GM19395 (cell line): Measurements from ENCODE around the gene EHD1.

Source experiments
- ATAC-seq: cut with Tn5 transposase; IDR thresholded peaks from one replicate; pipeline ENCODE4 v1.9.1; 2021; ENCODE audit warnings: mild to moderate bottlenecking, moderate library complexity; ENCODE audit not compliant: unreplicated experiment

EHD1 gene

GRCh38 chr11:64891880-64892279 is 13.5 kb upstream of the EHD1 start:
- ATAC-seq, result no peak

- ATAC-seq, result no peak
Measured at GRCh38 chr11:64891215-64891848, 12.9 kb upstream of the EHD1 start.

DNA sequence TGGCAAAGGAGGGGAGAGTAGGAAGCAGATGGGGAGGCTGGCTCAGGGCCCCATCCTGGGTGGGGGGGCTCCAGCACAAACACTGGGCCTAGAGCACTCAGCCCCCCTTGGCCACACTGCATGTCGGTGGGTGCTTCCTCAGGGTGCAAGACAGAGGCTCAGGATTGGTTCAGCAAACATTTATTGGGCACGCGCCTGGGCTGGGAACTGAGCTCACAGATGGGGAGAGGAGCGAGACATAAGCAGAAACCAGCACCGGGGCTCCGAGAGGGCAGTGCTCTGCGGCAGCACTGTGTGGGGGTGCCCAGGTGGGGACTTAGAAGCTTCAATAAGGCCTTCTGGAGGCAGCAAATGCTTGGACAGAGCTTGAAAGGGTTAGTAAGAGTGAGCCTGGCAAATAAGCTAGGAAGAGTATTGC is 12.1 kb upstream of the EHD1 start:
- ATAC-seq, result no peak

- ATAC-seq, result no peak
Measured at GRCh38 chr11:64888729-64889511, 10.5 kb upstream of the EHD1 start.

- no peak for ATAC-seq
Measured at GRCh38 chr11:64888406-64888728, 9.9 kb upstream of the EHD1 start.

DNA sequence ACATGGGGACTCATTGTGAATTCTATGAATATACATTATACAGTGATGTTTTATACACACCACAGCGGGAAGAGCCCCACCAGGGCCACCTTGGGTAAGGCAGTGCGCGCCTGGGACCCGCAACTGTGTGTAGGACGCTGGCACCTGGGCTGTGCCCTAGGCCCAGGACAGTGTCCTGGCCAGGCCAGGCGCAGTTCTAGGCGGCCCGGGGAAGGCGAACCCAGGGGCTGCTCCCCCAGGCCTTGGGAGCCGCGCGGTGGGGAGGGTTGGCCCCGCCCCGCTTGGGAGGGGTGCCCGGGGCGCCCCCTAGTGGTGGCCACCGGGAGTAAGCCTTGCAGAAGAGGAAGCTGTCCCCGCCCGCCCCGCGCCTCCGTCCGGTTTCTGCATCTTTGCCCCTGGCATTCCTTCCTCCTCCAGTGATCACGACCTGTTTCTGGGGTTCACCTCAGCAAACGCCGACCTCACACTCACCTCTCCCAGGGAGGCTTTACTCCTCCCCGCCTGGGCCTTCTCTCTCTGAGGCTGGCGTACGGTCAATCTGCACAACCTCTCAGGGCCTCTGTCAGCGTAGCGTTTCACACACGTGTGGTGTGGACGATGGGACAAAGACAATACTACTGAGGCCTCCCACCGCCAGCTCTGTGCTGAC is 9.5 kb upstream of the EHD1 start:
- peak; percentile 63 for ATAC-seq

DNA sequence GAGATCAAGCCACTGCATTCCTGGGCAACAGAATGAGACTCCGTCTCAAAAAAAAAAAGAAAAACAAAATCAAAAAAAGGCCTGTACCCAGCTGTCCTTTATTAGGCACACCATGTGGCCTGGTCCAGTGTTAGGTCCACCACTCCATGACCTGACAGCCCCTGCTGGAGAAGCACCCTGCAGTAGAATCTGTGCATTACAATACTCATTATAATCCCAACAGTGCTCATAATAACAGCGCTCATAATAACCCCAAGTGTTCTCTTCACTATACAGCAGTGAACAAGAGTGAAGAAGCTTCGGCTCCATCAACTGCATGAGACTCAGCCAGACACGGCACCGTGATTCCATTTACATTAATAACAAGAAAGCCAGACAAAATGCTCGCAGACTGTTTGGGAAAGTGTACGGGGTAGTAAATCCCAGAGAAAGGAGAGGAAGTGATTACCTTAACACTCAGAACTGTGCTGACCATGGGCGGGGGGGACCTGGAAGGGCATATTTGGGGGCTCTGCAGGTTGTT is 8.9 kb upstream of the EHD1 start:
- no peak for ATAC-seq

DNA sequence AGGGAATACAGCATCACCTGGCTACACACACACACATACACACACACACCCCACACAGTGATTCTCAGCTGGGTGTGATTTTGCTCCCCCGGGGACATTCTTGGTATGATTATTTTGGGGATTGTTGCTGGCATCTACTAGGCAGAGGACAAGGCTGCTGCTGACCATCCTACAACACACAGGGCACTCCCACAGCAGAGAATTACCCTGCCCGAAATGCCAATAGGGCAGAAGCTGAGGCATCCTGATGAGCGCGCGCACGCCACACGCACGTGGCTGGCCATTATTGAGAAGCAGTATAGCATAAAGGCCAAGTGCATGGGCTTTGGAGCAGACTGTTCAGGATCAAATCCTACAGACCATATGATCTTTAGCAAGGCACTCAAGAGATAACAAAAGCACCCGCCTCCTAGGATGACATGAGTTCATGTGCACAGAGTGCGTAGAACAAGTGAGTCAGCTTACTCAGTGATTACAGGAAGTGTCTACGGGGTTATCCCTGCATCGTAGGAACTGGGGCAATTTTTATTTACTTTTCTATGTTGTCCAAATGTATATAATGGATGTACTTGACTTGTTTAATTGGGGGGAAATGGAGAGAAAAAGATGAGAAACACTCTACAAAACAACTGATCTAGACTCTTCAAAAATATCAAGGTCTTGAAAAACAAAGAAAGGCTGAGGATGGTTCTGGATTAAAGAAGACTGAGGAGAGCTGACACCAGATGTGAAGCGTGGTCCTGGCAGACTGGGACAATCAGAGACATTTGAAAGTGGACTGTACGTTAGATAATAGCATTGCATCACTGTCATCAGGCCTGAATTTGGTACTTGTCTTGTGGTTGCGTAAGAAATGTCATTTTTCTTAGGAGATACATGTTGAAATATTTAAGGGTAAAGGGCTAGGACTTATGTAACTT is 7.2 kb upstream of the EHD1 start:
- no peak for ATAC-seq

DNA sequence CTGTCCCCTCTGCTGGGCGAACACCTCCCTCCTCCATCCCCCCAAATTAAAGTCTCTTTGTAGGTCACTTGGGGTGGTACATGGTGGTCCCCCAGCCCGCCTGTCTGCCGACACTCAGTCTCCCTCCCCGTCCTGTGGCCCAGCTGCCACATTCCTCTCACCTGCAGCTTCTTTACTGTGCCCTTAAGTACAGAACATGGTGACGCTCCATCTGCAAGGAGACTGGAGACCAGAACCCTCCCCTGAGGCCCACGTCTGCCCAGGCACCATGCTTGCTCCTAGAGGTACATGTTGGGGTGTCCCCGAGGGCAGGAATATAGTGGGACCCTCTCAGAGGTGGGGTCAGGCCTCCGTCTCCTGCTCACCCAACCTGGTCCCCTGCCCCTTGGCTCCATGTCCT is 5.6 kb upstream of the EHD1 start:
- no peak for ATAC-seq

DNA sequence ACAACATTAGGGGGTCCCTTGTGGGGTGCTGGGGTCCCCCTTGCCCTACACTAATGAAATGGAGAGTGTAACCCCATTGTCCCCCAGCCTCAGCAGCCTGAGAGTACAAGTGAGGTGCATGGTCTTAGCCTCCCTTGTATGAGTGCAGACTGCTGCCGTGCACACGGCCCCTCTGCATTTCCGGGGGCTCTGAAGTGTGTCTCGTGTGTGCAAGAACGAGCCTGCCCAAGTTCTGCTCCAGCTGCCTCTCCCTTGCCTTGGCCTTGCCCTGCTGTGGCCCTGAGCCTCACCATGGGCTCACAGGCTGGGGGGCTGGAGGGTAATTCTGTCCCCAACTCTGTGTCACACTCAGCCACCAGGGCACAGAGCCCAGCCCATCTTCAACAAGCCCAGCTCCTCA is 5.2 kb upstream of the EHD1 start:
- ATAC-seq, result no peak

GRCh38 chr11:64882243-64882642 is 3.8 kb upstream of the EHD1 start:
- ATAC-seq, result no peak

DNA sequence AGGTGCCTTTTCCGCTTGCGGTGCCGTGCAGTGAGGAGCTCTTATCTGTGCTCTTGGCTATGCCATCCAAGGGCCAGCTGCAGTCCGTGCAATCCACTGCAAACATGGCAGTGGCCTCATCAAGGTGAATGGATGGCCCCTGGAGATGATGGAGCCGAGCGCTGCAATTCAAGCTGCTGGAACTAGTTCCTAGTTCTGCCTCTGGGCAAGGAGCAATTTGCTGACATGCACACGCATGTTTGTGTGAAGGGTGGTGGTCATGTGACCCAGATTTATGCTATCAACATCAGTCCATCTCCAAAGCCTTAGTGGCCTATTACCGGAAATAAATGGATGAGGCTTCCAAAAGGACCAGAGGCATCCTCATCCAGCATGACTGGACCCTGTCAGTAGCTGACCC is 3.1 kb upstream of the EHD1 start:
- no peak for ATAC-seq

- no peak for ATAC-seq
Measured at GRCh38 chr11:64880240-64881001, 2.0 kb upstream of the EHD1 start.

DNA sequence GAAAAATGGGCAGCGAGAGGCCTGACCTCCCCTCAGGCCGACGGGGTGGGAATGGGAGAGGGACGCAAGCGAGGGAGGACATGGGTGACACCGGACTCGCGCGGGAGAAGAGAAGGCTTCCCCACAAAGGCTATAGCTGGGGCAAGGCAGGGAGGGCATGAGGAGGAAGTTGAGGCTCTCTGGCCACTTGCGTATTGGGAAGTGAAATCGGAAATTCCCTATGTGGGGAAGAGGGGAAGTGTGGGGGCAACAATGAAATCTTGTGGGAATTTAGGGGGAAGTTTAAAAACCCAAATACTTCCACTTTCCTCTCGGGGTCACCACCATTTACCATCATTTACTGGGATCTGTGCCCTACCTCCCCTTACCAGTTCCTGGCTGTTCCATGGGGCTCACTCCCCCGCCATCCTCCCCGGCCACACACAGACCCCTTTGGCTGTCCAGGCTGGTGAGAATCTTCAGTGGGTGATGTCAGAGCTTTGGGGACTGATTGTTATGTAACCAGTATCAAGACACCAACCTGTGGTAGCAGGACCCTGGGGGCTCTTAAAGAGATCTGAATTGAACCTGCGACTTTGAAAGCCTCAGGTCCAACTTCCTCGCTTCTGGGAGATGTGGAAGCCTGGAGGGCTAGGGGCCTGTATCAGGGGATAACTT is 951 bp upstream of the EHD1 start:
- ATAC-seq, result no peak

DNA sequence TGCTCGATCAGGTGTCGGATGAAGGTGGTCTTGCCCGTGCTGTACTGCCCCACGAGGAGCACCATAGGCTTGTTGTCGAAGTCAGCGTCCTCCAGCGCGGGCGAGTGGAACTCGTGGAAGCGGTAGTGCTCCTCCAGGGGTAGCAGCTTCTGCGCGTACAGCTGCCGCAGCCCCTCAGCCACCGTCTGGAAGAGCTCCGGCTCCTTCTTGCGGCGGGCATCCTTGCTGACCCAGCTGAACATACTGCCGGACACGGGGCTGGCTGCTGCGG is 263 bp downstream of the EHD1 start:
- ATAC-seq, result peak; percentile 7

DNA sequence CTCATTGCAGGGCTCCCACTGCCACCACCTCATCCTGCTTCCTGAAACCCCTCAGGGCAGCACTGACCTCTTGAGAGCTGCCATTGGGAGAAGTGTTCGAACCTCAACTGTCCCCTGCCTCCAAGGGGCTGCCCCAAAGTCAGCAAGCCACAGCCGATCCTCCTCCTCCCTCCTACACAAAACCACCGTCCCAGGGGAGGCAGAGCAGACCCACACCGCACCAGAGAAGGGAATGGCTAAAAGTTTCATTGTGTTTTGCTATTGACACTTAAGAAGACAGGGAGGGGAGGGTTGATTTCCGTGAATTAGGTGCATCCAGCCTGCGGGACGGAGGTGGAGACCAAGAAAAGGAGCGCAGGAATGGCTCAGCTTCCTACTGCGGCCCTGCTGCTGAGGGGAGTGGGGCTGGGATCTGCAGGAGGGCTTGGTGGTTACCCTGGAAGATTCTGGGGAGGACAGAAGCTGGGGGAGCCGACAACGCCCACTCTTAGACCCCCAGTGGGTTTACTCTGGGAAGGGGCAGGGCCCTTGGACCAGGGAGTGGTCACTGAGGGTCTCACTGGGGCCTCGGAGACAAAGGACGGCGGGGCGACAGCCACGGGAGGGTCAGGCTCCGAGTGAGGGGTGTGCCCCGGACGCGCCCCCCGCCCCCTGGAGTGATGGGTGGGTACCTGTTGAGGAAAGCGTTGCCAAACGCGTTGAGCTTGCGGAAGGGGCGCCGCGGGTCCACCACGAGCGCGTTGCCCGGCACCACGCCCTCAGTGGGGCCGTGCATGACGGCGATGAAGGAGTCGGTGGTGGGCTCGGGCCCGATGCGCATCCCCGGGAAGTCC is 815 bp downstream of the EHD1 start:
- ATAC-seq, result peak; percentile 7

DNA sequence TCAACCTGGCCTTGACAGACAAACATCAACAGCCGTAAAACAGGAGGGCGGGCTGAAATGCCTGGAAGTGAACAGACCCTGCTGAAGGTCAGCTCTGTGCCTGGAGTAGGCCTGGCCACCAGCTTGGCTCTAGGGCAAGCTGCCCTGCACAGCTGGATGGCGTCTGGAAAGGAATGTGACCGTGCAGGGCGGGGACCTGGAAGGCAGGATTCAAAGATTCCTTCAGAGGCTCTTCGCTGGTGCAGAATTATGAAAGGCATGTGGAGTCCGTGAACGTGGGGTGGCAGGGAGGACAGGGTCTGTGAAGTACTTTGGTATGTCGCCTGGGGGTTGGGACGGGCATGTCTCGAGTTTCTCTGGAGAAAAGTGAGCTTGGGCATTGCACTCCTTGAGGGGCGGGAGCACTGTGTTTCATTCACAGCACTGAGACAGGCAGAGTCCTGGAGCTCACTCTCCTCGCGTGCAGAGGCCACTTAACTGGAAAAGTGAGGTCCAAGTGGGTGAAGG is 1.5 kb downstream of the EHD1 start:
- ATAC-seq, result no peak

GRCh38 chr11:64876229-64876750 is 2.1 kb downstream of the EHD1 start:
- ATAC-seq, result no peak
